Erythroblast (primary cell): ENCODE measurements around the gene KRT33B.

Experiments used
- GATA1 ChIP-seq: IDR thresholded peaks from 2 replicates; pipeline ENCODE4 v1.6.1; 2011; ENCODE audit warnings: low read depth, mild to moderate bottlenecking, control low read depth, low read length, moderate library complexity
- POLR2A ChIP-seq: IDR thresholded peaks from 2 replicates; pipeline ENCODE4 v1.6.1; 2011; ENCODE audit warnings: mild to moderate bottlenecking, low read length

- TF ChIP-seq POLR2A = no peak
- no peak for TF ChIP-seq GATA1
These were observed 45.8 kb upstream of the KRT33B start for GRCh38 chr17:41415411-41415810.
